Measurements from ENCODE around the gene AURKAIP1. TPM values are rescaled to one million over a fixed set of nuclear protein-coding genes. Genes with fewer than 3 reads are reported as not detected.

AURKAIP1 gene
- total RNA-seq, 2 donors from 2014 or later: 159 to 162 TPM

GRCh38 chr1:1340185-1340584, 34.8 kb downstream of the AURKAIP1 start:
- Mint-ChIP-seq H3K27me3 (ENCODE audit: insufficient read depth) (no peaks in the 10 kb centered on the region), H3K27ac (no peak overlapping the region), H3K36me3 (ENCODE audit: low read depth) (peaks cover 22% of the 10 kb centered on the region), H3K4me1 (no peaks in the 10 kb centered on the region), H3K4me3 (no peak overlapping the region), H3K9me3 (no peaks in the 10 kb centered on the region)
- H3K9me3 ChIP-seq (ENCODE audit: control insufficient read depth, low read length): no peaks in the 10 kb centered on the region
- no peaks in the 10 kb centered on the region for H3K27me3 ChIP-seq (ENCODE audit: control insufficient read depth, insufficient read depth, low read length, poor library complexity, severe bottlenecking)
- no peak overlapping the region for H3K9ac ChIP-seq (ENCODE audit: extremely low read depth, low read length, poor library complexity, severe bottlenecking)
- TF ChIP-seq CTCF (conservative IDR thresholded peaks at IDR 0.05): no peak
- H3K27ac ChIP-seq (ENCODE audit: low read depth, low read length): no peak overlapping the region
- 96 to 97% methylated on average over 15 to 23 of the region's 23 CpGs for WGBS, 2 experiments (ENCODE audit: insufficient coverage in 1 of 2, insufficient read length in 1 of 2)
- DNase-seq: no peak
- no peak overlapping the region for H3K4me3 ChIP-seq (ENCODE audit: low read length)
- H3K4me1 ChIP-seq (ENCODE audit: control insufficient read depth, insufficient read depth, low read length): no peaks in the 10 kb centered on the region
- peaks cover 19% of the 10 kb centered on the region for H3K36me3 ChIP-seq (ENCODE audit: control insufficient read depth, insufficient read depth, low read length)

- no peak overlapping the region for H3K27ac ChIP-seq (ENCODE audit: low read depth, low read length)
- no peaks in the 10 kb centered on the region for H3K9me3 ChIP-seq (ENCODE audit: control insufficient read depth, low read length)
- H3K4me3 ChIP-seq (ENCODE audit: low read length): no peak overlapping the region
- 94 to 96% methylated on average over 34 to 36 of the region's 36 CpGs for WGBS, 2 experiments (ENCODE audit: insufficient coverage in 1 of 2, insufficient read length in 1 of 2)
- DNase-seq: no peak
- H3K4me3 Mint-ChIP-seq: no peak overlapping the region
- H3K9ac ChIP-seq (ENCODE audit: extremely low read depth, low read length, poor library complexity, severe bottlenecking): no peak overlapping the region
- H3K36me3 Mint-ChIP-seq (ENCODE audit: low read depth): peaks cover 24% of the 10 kb centered on the region
- no peaks in the 10 kb centered on the region for H3K9me3 Mint-ChIP-seq
- no peaks in the 10 kb centered on the region for H3K4me1 Mint-ChIP-seq
- no peaks in the 10 kb centered on the region for H3K4me1 ChIP-seq (ENCODE audit: control insufficient read depth, insufficient read depth, low read length)
- no peak for TF ChIP-seq CTCF (conservative IDR thresholded peaks at IDR 0.05)
- H3K27me3 Mint-ChIP-seq (ENCODE audit: insufficient read depth): no peaks in the 10 kb centered on the region
- H3K36me3 ChIP-seq (ENCODE audit: control insufficient read depth, insufficient read depth, low read length): peaks cover 19% of the 10 kb centered on the region
- H3K27ac Mint-ChIP-seq: no peak overlapping the region
- no peaks in the 10 kb centered on the region for H3K27me3 ChIP-seq (ENCODE audit: control insufficient read depth, insufficient read depth, low read length, poor library complexity, severe bottlenecking)
Observed at GRCh38 chr1:1338278-1338677, 36.7 kb downstream of the AURKAIP1 start.

- Mint-ChIP-seq H3K36me3 (ENCODE audit: low read depth) (peaks cover 24% of the 10 kb centered on the region), H3K27ac (no peak overlapping the region), H3K4me3 (no peak overlapping the region), H3K27me3 (ENCODE audit: insufficient read depth) (no peaks in the 10 kb centered on the region), H3K9me3 (no peaks in the 10 kb centered on the region), H3K4me1 (no peaks in the 10 kb centered on the region)
- H3K36me3 ChIP-seq (ENCODE audit: control insufficient read depth, insufficient read depth, low read length): peaks cover 19% of the 10 kb centered on the region
- no peaks in the 10 kb centered on the region for H3K4me1 ChIP-seq (ENCODE audit: control insufficient read depth, insufficient read depth, low read length)
- H3K9ac ChIP-seq (ENCODE audit: extremely low read depth, low read length, poor library complexity, severe bottlenecking): no peak overlapping the region
- H3K9me3 ChIP-seq (ENCODE audit: control insufficient read depth, low read length): no peaks in the 10 kb centered on the region
- 81 to 84% methylated on average over 5 to 16 of the region's 18 CpGs for WGBS, 2 experiments (ENCODE audit: insufficient coverage in 1 of 2, insufficient read length in 1 of 2)
- H3K4me3 ChIP-seq (ENCODE audit: low read length): no peak overlapping the region
- peak; percentile 91 for DNase-seq
- no peak overlapping the region for H3K27ac ChIP-seq (ENCODE audit: low read depth, low read length)
- no peaks in the 10 kb centered on the region for H3K27me3 ChIP-seq (ENCODE audit: control insufficient read depth, insufficient read depth, low read length, poor library complexity, severe bottlenecking)
- no peak for TF ChIP-seq CTCF (conservative IDR thresholded peaks at IDR 0.05)
Observed at GRCh38 chr1:1337793-1338147, 37.2 kb downstream of the AURKAIP1 start.
